Activated T-helper 1 cell treated with Interleukin-2 at 50 U/mL for 16 hours (primary cell): ENCODE results near the gene CEP85.
A peak's percentile ranks its signal among the peaks of the same experiment; 100 is the strongest.

Experiments
- DNase-seq: peaks from one replicate; pipeline ENCODE4 v3.0.0-alpha.2; 2020; ENCODE audit warnings: low read depth

Gene CEP85, protein sequence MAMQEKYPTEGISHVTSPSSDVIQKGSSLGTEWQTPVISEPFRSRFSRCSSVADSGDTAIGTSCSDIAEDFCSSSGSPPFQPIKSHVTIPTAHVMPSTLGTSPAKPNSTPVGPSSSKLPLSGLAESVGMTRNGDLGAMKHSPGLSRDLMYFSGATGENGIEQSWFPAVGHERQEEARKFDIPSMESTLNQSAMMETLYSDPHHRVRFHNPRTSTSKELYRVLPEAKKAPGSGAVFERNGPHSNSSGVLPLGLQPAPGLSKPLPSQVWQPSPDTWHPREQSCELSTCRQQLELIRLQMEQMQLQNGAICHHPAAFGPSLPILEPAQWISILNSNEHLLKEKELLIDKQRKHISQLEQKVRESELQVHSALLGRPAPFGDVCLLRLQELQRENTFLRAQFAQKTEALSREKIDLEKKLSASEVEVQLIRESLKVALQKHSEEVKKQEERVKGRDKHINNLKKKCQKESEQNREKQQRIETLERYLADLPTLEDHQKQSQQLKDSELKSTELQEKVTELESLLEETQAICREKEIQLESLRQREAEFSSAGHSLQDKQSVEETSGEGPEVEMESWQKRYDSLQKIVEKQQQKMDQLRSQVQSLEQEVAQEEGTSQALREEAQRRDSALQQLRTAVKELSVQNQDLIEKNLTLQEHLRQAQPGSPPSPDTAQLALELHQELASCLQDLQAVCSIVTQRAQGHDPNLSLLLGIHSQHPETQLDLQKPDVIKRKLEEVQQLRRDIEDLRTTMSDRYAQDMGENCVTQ

DNA sequence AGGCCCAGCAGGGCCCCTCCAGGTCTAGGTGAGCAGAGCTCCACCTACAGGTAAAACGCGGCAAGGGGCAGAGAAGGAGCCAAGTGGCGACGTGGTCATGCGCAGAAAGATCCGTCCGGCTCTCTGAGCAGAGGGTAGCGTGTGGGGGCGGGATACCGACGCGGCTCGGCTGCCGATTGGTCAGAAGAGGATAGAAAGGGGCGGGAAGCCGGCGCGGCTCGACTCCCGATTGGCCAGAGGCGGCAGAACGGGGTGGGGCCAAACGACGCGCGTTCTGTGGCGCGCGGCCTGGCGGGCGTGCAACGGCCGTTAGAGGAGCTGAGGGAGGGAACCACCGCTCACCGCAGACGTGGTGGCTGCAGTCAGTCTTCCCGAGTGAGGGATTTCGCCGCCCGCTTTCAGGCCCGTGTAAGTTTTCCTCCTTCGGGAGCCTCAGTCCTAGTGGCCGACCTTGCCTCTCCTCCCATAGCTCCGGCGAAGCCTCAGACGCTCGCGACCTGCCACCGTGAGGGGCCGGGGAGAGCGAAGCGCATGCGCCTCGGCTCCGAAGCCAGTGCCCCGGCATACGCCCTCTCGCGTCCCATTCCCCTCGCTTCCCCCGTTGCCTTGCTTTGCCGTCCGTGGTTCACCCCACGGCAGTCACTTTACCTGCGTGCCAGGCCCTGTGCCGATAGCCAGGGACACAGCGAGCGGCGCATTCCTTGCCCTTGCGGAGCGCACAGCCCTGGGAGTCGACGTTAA, at the start of gene CEP85:
CEP85 (plus strand) TSS at position 298 of the 741 bp plus-strand sequence. CDS start 5,584 bp downstream, outside the sequence.
- peak; percentile 97 for DNase-seq

GRCh38 chr1:26184883-26185282, 49.1 kb upstream of the CEP85 start:
- no peak for DNase-seq

- no peak for DNase-seq
Observed at GRCh38 chr1:26187882-26188281, 46.1 kb upstream of the CEP85 start.

- DNase-seq = no peak
Observed at GRCh38 chr1:26188477-26188876, 45.5 kb upstream of the CEP85 start.

DNA sequence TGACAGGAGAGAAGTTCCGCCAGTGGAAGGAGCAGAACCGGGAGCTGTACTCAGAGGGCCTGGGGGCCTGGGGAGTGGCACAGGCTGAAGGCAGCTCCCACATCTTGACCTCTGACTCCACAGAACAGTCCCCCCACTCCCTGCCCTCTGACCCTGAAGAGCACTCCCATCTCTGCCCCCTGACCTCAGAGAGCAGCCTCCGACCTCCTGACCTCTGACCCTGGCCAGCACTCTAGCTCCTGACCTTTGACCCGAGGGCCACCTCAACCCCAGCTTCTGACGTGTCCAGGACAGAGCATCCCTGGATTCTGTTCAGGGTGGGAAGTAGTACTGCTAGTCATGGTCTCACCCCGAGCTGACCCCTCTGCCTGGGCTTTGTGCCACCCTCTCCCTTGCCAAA, 44.7 kb upstream of the CEP85 start:
- DNase-seq = no peak

GRCh38 chr1:26189751-26190275, 44.2 kb upstream of the CEP85 start:
- DNase-seq = no peak

- DNase-seq = no peak
Observed at GRCh38 chr1:26190373-26190987, 43.5 kb upstream of the CEP85 start, which contains the start of gene CATSPER4. Gene CATSPER4 (plus strand): TSS chr1:26190602. CDS start chr1:26190628, 26 bp downstream.

DNA sequence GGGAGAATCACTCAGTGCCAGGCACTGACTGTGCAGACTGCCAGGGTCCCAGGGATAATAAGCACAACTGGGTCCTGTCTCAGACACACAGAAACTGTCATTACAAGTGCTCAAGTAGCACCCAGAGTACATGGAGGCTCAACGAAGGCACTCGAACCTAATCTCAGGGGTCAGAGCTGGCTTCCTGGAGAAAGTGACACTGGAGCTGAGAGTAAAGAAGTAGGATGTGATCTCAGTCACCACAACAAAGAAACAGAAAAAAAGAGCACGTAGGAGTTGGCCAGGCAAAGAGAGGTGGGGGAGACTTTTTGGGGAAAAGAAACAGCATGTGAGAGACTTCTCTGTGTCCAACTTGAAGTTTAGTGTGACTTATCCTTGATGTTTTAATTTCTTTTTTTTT, 42.3 kb upstream of the CEP85 start:
- DNase-seq = no peak

DNA sequence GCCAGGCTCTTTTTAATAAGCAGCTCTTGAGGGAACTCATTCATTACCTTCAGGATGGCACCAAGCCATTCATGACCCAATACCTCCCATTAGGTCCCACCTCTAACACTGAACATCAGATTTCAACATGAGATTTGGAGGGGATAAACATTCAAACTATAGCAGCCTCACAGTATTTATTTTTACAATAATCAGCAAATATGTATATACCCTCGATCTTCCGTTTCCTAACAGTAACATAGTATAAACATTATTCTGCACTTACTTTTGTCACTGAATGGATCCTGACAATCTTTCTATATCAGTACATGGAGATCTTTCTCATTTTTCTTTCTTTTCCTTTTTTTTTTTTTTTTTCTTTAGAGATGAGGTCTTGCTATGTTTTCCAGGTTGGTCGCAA, 38.2 kb upstream of the CEP85 start:
- no peak for DNase-seq

DNA sequence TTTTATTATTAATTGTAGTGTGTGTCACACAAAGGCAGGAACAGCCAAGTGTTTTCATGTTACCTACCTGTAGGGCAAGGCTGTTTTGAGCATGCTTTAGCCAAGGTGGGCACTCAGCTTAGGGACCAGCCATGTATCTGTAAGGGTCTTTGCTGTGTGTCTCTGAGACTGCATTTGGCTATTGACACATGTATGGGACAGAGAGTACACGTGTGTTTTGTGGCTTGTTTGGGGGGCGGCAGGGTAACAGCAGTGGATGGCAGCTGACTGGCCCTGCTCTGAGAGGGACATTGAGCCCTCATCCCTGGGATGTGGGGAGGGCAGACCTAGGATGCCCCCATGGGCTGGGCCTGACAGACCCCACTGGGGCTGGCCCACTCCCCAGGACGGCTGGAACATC, 36.7 kb upstream of the CEP85 start:
- DNase-seq = no peak

DNA sequence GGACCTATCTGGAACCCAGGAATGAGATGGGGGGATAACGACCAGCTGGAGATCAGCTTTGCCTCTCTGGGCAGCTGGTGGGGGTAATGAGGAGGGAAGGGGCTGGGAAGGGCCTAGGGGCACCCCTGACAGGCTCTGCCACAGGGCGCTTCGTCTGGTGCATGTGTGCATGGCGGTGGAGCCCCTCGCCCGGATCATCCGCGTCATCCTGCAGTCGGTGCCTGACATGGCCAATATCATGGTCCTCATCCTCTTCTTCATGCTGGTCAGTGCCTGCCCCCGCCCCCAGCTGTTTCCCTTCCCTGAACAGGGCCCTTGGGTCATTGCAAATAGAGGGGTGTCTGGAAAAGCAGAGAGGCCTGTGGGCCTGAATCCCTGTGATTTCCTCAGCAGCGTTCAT, 36.2 kb upstream of the CEP85 start:
- no peak for DNase-seq

- DNase-seq = no peak
Observed at GRCh38 chr1:26200413-26200812, 33.6 kb upstream of the CEP85 start.

- DNase-seq = no peak
Observed at GRCh38 chr1:26203642-26204318, 30.2 kb upstream of the CEP85 start.

DNA sequence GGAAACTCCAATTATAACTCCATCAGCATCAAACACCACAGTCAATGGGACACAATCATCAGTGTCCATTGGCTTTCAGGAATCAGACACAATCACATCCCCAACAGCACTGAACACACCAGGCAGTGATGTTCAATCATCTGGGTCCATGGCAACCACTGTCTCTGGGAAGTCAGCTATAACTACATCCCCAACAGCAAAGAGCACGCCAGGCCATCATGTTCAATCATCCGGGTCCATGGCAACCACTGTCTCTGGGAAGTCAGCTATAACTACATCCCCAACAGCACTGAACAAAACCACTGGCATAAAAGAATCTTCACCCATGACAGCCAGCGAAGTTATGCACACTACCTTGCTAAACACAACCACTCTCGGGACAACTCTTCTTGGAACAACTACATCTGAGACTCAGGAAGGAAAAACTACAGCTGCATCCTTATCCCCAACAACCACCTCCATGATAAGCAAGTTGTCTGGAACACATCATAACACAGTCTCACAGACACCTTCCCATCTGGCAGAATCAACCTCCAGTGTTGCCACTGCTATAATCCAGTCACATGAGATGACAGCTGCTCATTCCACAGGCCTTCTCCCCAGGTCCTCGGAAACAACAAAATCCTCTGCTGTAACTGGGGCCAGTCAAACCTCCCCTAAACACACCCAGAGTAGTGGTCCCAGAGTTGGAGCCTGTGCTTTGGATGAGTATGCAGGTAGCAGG, 23.7 kb upstream of the CEP85 start:
- no peak for DNase-seq

DNA sequence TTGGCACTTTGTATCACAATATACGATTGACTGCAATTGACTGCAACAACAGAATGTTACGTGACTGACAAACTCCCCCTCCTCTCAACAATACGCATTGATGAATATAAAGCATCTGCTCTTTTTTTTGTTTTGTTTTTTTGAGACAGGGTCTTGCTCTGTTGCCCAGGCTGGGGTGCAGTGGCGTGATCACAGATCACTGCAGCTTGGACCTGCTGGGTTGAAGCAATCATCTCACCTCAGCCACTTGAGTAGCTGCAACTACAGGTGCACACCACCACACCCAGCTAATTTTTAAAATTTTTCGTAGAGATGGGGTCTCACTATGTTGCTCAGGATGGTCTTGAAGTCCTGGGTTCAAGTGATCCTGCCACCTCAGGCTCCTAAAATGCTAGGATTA, 21.3 kb upstream of the CEP85 start:
- no peak for DNase-seq

- no peak for DNase-seq
Observed at GRCh38 chr1:26213335-26213905, 20.6 kb upstream of the CEP85 start.

- DNase-seq = no peak
Observed at GRCh38 chr1:26215246-26215645, 18.8 kb upstream of the CEP85 start.

DNA sequence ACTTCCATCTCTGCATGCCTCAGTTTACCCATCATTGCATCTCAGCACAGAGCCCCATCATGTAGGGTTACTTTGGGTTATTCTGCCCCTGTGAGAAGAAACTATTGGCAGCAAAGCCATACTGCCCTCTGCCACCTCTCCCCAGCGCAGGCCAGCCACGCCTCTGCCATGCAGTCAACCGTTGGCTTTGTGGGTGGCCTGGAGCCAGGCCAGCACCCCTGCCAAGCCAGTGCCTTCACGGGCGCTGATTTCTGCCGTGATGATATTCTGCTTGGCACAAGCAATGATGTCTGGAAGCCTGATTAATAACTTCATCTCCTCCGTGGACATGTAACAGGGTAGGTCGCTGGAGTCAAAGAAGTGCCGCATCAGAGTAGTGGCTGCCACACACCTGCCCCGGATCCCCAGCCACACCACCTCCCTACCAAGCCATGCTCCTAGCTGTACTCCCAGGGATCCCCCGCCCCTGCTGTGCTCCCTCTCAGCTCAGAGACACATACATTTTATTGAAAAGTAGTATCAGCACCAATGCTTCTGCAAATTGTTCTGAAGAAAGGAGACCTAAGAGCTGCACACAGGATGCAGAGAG, 15.0 kb upstream of the CEP85 start:
- DNase-seq = no peak

- no peak for DNase-seq
Observed at GRCh38 chr1:26220199-26220912, 13.6 kb upstream of the CEP85 start.
